Smooth muscle cell (in vitro differentiated cells): Measurements from ENCODE around the gene SLC17A9. TPM values are rescaled to one million over a fixed set of nuclear protein-coding genes. Genes with fewer than 3 reads are reported as not detected.

ENCODE experiments used
- DNase-seq: peaks from one replicate; lab custom pipeline; 2025; ENCODE audit not compliant: unreplicated experiment; lab: John Stamatoyannopoulos, UW
- H2AFZ ChIP-seq: fragments of 200-600 bp; sonication (generic); 2 replicates; pipeline ENCODE4 v1.6.0; 2016; ENCODE audit warnings: antibody characterized with exemption, low read depth, mild to moderate bottlenecking
- H3F3A ChIP-seq: fragments of 200-600 bp; sonication (generic); 2 replicates; pipeline ENCODE4 v1.6.0; 2017; ENCODE audit warnings: antibody characterized with exemption, low read depth
- H3K27ac ChIP-seq: fragments of 200-600 bp; sonication (generic); 2 replicates; pipeline ENCODE4 v1.5.1; 2016; ENCODE audit warnings: low read depth, mild to moderate bottlenecking
- H3K27me3 ChIP-seq: fragments of 200-600 bp; sonication (generic); 2 replicates; pipeline ENCODE4 v1.6.1; 2016; ENCODE audit warnings: low read depth, mild to moderate bottlenecking
- H3K36me3 ChIP-seq: fragments of 200-600 bp; sonication (generic); 2 replicates; pipeline ENCODE4 v1.5.1; 2016; ENCODE audit warnings: low read depth
- H3K4me1 ChIP-seq: fragments of 200-600 bp; sonication (generic); 2 replicates; pipeline ENCODE4 v1.5.1; 2016; ENCODE audit warnings: low read depth
- H3K4me2 ChIP-seq: fragments of 200-600 bp; sonication (generic); 2 replicates; pipeline ENCODE4 v1.6.0; 2016; ENCODE audit warnings: mild to moderate bottlenecking
- H3K4me3 ChIP-seq: fragments of 200-600 bp; sonication (generic); 2 replicates; pipeline ENCODE4 v1.5.1; 2016; ENCODE audit warnings: mild to moderate bottlenecking
- H3K79me2 ChIP-seq: fragments of 200-600 bp; sonication (generic); 2 replicates; pipeline ENCODE4 v1.6.0; 2016; ENCODE audit warnings: low read depth, mild to moderate bottlenecking
- H3K9ac ChIP-seq: fragments of 200-600 bp; sonication (generic); 2 replicates; pipeline ENCODE4 v1.6.0; 2016; ENCODE audit warnings: low read depth
- H3K9me3 ChIP-seq: fragments of 200-600 bp; sonication (generic); replicated peaks from 2 replicates; pipeline ENCODE4 v1.5.1; 2016; ENCODE audit warnings: low read depth
- H4K20me1 ChIP-seq: fragments of 200-600 bp; sonication (generic); 2 replicates; pipeline ENCODE4 v1.6.0; 2016; ENCODE audit warnings: low read depth
- WGBS: methylation state at CpG from one replicate; pipeline ENCODE4 v1.1.7; 2016; ENCODE audit warnings: low lambda C conversion rate; 5-methylcytosine and 5-hydroxymethylcytosine counted together
- polyA plus RNA-seq: library from polyadenylated mRNA; unstranded; fragments of >200 nt; fragmentation: Nextera tagmentation; extraction: Ambion mirVana; gene quantifications from 2 replicates; pipeline ENCODE4 v1.2.1, GENCODE V29; 2016
- total RNA-seq: library from RNA; depleted of rRNA; stranded (reverse); fragments of >200 nt; gene quantifications from 2 replicates; pipeline ENCODE4 v1.2.3, GENCODE V29; 2014
- TF ChIP-seq, protein P1 (sequence below): fragments of 200-600 bp; sonication (generic); IDR thresholded peaks from 2 replicates; pipeline ENCODE4 v1.5.1; 2017; ENCODE audit warnings: borderline replicate concordance, mild to moderate bottlenecking, antibody characterized with exemption; ENCODE audit not compliant: insufficient read depth, poor library complexity, severe bottlenecking

SLC17A9 gene
- total and polyA plus RNA-seq, 2 experiments from 2014 or later = 32.5 to 96.7 TPM

DNA sequence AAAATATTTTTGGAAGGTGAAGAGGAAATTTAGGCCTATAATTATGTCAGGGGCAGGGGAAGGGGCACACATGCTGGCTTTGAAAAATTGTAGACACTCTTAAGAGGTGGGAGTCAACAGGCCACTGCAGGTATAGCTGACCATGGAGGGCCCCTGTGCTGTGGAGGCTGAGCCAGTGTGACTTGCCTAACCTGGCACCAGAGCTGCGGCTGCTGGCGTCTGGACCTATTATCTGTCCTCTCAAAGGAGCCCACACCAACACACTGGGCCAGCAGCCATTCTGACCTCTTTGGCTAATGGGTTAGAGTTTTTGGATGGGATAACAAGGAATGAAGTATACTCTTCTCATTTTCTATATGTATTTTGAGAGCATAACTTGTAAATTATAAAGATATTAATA is 10.1 kb upstream of the SLC17A9 start:
- Histone ChIP-seq H3K27me3 (no peaks in the 10 kb centered on the region), H4K20me1 (peaks cover 68% of the 10 kb centered on the region), H3K79me2 (peaks cover 55% of the 10 kb centered on the region), H3K9ac (no peak overlapping the region), H3K9me3 (no peaks in the 10 kb centered on the region), H3K36me3 (no peaks in the 10 kb centered on the region), H3K27ac (no peak overlapping the region), H3K4me2 (no peak overlapping the region), H3K4me3 (no peak overlapping the region), H3K4me1 (peaks cover 14% of the 10 kb centered on the region), H2AFZ (no peak overlapping the region), H3F3A (peaks cover 5% of the 10 kb centered on the region)
- DNase-seq = no peak
- WGBS = 100% methylated on average over 2 of the region's 2 CpGs
- TF ChIP-seq, protein P1, sequence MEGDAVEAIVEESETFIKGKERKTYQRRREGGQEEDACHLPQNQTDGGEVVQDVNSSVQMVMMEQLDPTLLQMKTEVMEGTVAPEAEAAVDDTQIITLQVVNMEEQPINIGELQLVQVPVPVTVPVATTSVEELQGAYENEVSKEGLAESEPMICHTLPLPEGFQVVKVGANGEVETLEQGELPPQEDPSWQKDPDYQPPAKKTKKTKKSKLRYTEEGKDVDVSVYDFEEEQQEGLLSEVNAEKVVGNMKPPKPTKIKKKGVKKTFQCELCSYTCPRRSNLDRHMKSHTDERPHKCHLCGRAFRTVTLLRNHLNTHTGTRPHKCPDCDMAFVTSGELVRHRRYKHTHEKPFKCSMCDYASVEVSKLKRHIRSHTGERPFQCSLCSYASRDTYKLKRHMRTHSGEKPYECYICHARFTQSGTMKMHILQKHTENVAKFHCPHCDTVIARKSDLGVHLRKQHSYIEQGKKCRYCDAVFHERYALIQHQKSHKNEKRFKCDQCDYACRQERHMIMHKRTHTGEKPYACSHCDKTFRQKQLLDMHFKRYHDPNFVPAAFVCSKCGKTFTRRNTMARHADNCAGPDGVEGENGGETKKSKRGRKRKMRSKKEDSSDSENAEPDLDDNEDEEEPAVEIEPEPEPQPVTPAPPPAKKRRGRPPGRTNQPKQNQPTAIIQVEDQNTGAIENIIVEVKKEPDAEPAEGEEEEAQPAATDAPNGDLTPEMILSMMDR = no peak

DNA sequence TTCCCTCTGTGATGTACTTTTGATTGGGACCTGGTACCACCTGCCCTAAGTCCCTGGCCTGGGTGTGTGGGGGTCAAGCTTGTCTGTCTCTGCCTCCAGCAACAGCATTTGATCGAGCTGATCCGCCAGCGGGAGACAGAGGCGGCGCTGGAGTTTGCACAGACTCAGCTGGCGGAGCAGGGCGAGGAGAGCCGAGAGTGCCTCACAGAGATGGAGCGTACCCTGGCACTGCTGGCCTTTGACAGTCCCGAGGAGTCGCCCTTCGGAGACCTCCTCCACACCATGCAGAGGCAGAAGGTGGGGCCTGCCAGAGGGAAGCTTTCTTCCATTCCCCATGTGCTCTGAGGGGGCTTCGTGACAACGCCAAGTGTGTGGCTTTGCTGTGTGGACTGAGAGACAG is 9.1 kb upstream of the SLC17A9 start:
- Histone ChIP-seq H3K4me1 (peaks cover 14% of the 10 kb centered on the region), H3K9me3 (no peaks in the 10 kb centered on the region), H3F3A (peaks cover 10% of the 10 kb centered on the region), H3K27me3 (no peaks in the 10 kb centered on the region), H3K36me3 (peaks cover 7% of the 10 kb centered on the region), H2AFZ (no peak overlapping the region), H3K4me3 (no peak overlapping the region), H4K20me1 (peaks cover 69% of the 10 kb centered on the region), H3K79me2 (peaks cover 56% of the 10 kb centered on the region), H3K4me2 (no peak overlapping the region), H3K9ac (no peak overlapping the region), H3K27ac (no peak overlapping the region)
- TF ChIP-seq, protein P1 = no peak
- whole genome bisulfite sequencing = over 99% methylated on average over 14 of the region's 14 CpGs
- no peak for DNase-seq

- peaks cover 50% of the 10 kb centered on the region for H3K79me2 ChIP-seq
- no peak overlapping the region for H3K9ac ChIP-seq
- no peak overlapping the region for H3K4me2 ChIP-seq
- no peak overlapping the region for H2AFZ ChIP-seq
- no peaks in the 10 kb centered on the region for H3K27me3 ChIP-seq
- TF ChIP-seq, protein P1 = no peak
- H3K36me3 ChIP-seq = peaks cover 7% of the 10 kb centered on the region
- H3K4me3 ChIP-seq = no peak overlapping the region
- WGBS = 92% methylated on average over 8 of the region's 8 CpGs
- H3F3A ChIP-seq = peaks cover 12% of the 10 kb centered on the region
- H3K4me1 ChIP-seq = peaks cover 7% of the 10 kb centered on the region
- H3K9me3 ChIP-seq = no peaks in the 10 kb centered on the region
- H3K27ac ChIP-seq = no peak overlapping the region
- no peak for DNase-seq
- peaks cover 61% of the 10 kb centered on the region for H4K20me1 ChIP-seq
Observed at GRCh38 chr20:62944184-62944583, 8.3 kb upstream of the SLC17A9 start.

DNA sequence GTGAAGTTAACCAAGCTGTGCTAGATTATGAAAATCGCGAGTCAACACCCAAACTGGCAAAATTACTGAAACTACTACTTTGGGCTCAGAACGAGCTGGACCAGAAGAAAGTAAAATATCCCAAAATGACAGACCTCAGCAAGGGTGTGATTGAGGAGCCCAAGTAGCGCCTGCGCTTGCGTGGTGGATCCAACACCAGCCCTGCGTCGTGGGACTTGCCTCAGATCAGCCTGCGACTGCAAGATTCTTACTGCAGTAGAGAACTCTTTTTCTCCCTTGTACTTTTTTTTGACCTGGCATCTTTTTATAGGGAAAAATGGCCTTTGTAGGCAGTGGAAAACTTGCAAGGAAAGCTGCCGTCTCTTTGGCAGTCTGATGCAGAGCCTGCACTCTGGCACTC is 7.8 kb upstream of the SLC17A9 start:
- peaks cover 44% of the 10 kb centered on the region for H3K79me2 ChIP-seq
- no peak for DNase-seq
- 98% methylated on average over 10 of the region's 10 CpGs for WGBS
- peaks cover 7% of the 10 kb centered on the region for H3K36me3 ChIP-seq
- H3K4me1 ChIP-seq = peaks cover 2% of the 10 kb centered on the region
- H3K9ac ChIP-seq = no peak overlapping the region
- H2AFZ ChIP-seq = no peak overlapping the region
- no peaks in the 10 kb centered on the region for H3K9me3 ChIP-seq
- TF ChIP-seq, protein P1 = no peak
- peaks cover 56% of the 10 kb centered on the region for H4K20me1 ChIP-seq
- H3K27ac ChIP-seq = no peak overlapping the region
- no peak overlapping the region for H3K4me2 ChIP-seq
- no peaks in the 10 kb centered on the region for H3K27me3 ChIP-seq
- peaks cover 12% of the 10 kb centered on the region for H3F3A ChIP-seq
- no peak overlapping the region for H3K4me3 ChIP-seq
